ENCODE results near the gene PARD6B. TPM values are rescaled to one million over a fixed set of nuclear protein-coding genes. Genes with fewer than 3 reads are reported as not detected.
A peak's percentile ranks its signal among the peaks of the same experiment; 100 is the strongest.

PARD6B gene
- total and polyA plus RNA-seq, 2 of the 13 experiments (the other 11 are each of a cell fraction or from before 2014, with no cell fraction given), result 6.9 to 22.2 TPM

DNA sequence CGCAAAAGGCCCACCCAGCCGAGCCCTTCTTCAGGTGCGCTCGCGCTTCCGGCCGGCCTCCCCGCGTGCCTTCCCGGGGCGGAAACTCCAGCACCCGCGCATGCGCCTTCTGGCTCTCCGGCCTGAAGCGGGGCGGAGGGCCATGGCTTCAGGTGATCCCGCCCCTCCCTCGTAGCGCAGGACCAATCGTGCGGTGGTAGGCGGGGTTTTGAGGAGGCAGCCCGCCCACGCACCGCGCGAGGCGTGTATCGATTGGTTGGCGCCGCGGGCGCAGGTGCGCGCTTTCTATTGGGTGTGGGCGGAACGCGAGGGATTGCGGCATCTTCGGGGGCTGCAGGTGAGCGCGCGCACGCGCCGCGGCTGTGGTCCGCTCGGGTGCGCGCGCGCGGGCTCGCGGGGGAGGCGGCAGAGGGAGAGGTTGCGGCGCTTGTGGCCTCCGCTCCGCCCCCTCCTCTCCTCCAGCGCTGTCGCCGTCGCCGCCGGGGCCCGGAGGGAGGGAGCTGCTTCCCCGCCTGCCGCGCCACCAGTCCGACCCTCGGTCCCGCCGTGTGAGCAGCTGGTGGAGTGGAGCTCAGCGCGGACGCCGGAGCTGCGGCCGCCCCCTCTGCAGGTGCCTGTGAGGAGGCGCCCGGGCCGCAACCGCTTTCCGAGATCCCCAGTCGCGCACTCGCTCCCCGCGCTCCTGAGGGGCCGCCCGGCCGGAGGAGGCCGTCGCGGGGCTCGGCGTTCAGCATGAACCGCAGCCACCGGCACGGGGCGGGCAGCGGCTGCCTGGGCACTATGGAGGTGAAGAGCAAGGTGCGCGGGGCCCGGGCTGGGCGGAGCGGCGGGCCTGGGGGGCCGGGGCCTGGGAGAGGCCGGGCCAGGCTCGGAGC, at the start of gene PARD6B (continued):
- TF ChIP-seq, protein P1, sequence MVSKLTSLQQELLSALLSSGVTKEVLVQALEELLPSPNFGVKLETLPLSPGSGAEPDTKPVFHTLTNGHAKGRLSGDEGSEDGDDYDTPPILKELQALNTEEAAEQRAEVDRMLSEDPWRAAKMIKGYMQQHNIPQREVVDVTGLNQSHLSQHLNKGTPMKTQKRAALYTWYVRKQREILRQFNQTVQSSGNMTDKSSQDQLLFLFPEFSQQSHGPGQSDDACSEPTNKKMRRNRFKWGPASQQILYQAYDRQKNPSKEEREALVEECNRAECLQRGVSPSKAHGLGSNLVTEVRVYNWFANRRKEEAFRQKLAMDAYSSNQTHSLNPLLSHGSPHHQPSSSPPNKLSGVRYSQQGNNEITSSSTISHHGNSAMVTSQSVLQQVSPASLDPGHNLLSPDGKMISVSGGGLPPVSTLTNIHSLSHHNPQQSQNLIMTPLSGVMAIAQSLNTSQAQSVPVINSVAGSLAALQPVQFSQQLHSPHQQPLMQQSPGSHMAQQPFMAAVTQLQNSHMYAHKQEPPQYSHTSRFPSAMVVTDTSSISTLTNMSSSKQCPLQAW (CRISPR knock-in tag; IDR thresholded peaks at IDR 0.05), result peak; percentile 32; the same call in 1 of the 2 replicates
- no peak for TF ChIP-seq ZNF512 (CRISPR knock-in tag; IDR thresholded peaks at IDR 0.05)
- TF ChIP-seq FOXK1 (CRISPR knock-in tag; IDR thresholded peaks at IDR 0.05; ENCODE audit: borderline replicate concordance, low read depth), result 0 out of 2 replicates have a peak, but pooled peaks have one; percentile 78
- no peak for TF ChIP-seq ZNF781 (CRISPR knock-in tag; IDR thresholded peaks at IDR 0.05; ENCODE audit: borderline replicate concordance, not compliant biosample characterization)
- peak; percentile 58; the same call in 1 of the 2 replicates for TF ChIP-seq DR1 (CRISPR knock-in tag; IDR thresholded peaks at IDR 0.05)
- peak; percentile 91 for TF ChIP-seq NFYB (CRISPR knock-in tag; IDR thresholded peaks at IDR 0.05)
- TF ChIP-seq ZNF891 (CRISPR knock-in tag; IDR thresholded peaks at IDR 0.05), result peak; percentile 95
- no peak; the same call in 1 of the 2 replicates for TF ChIP-seq SMAD3 (CRISPR knock-in tag; IDR thresholded peaks at IDR 0.05)
- TF ChIP-seq ZBTB34 (CRISPR knock-in tag; IDR thresholded peaks at IDR 0.05), result no peak
- TF ChIP-seq ZNF577 (CRISPR knock-in tag; IDR thresholded peaks at IDR 0.05; ENCODE audit: borderline replicate concordance, low read depth), result no peak
- TF ChIP-seq NFE2L2 (IDR thresholded peaks at IDR 0.05; ENCODE audit: low read length), result no peak
- no peak for TF ChIP-seq ZBTB40 (IDR thresholded peaks at IDR 0.05)
- TF ChIP-seq ZBTB40 (CRISPR knock-in tag; IDR thresholded peaks at IDR 0.05), result peak; percentile 88

All from HepG2 (cell line).